Spleen (tissue), 11 donors: Measurements from ENCODE around the gene NECAB3. TPM values are rescaled to one million over a fixed set of nuclear protein-coding genes. Genes with fewer than 3 reads are reported as not detected.

Experiments
- DNase-seq: peaks from one replicate; pipeline ENCODE4 v3.0.0-alpha.2; 2020
- H3K27ac ChIP-seq, 8 donors: fragments of 200-600 bp; sonication (generic) in 7 of 8; 1 replicate in 4 of 8; 2 replicates in 4 of 8; pipeline versions ENCODE4 v1.5.0 to v1.8.0; 2016 to 2021; ENCODE audit warnings: inconsistent platforms in 4 of 8, mild to moderate bottlenecking in 4 of 8, moderate library complexity in 1 of 8
- H3K27me3 ChIP-seq, 7 donors: fragments of 200-600 bp; sonication (generic) in 6 of 7; replicated peaks in 1 of 7; 1 replicate in 4 of 7; 2 replicates in 3 of 7; pipeline versions ENCODE4 v1.5.0 to v1.8.0; 2016 to 2021; ENCODE audit warnings: inconsistent platforms in 3 of 7, mild to moderate bottlenecking in 1 of 7
- H3K36me3 ChIP-seq, 6 donors: fragments of 200-600 bp; sonication (generic) in 5 of 6; 1 replicate in 4 of 6; 2 replicates in 2 of 6; pipeline versions ENCODE4 v1.5.0 to v1.8.0; 2016 to 2021; ENCODE audit warnings: inconsistent platforms in 2 of 6
- H3K4me1 ChIP-seq, 6 donors: fragments of 200-600 bp; sonication (generic) in 5 of 6; 1 replicate in 3 of 6; 2 replicates in 3 of 6; pipeline versions ENCODE4 v1.5.0 to v1.8.0; 2016 to 2021; ENCODE audit warnings: inconsistent platforms in 3 of 6
- H3K4me3 ChIP-seq, 8 donors: fragments of 200-600 bp; sonication (generic) in 7 of 8; 1 replicate in 4 of 8; 2 replicates in 4 of 8; pipeline versions ENCODE4 v1.5.0 to v1.8.0; 2016 to 2021; ENCODE audit warnings: inconsistent platforms in 4 of 8, mild to moderate bottlenecking in 4 of 8, moderate library complexity in 2 of 8
- H3K9me3 ChIP-seq, 8 donors: fragments of 200-600 bp; sonication (generic) in 7 of 8; 1 replicate in 4 of 8; 2 replicates in 4 of 8; pipeline versions ENCODE4 v1.5.0 to v1.8.0; 2016 to 2021; ENCODE audit warnings: inconsistent platforms in 4 of 8
- CTCF ChIP-seq, 11 experiments: fragments of 200-600 bp in 7 of 11; fragments of 450-650 bp in 4 of 11; sonication (generic) in 4 of 11; IDR thresholded peaks in 8 of 11; conservative IDR thresholded peaks in 3 of 11; 1 replicate in 7 of 11; 2 replicates in 4 of 11; pipeline versions ENCODE4 v1.4.0 to v1.8.0; 2016 to 2021; ENCODE audit warnings: antibody characterized with exemption in 11 of 11, inconsistent platforms in 4 of 11, mild to moderate bottlenecking in 1 of 11
- POLR2A ChIP-seq, 3 donors: fragments of 450-650 bp; IDR thresholded peaks; one replicate each; pipeline ENCODE4 v1.5.1; 2017; ENCODE audit warnings: antibody characterized with exemption in 3 of 3, mild to moderate bottlenecking in 1 of 3
- POLR2AphosphoS5 ChIP-seq, 3 donors: sonication (generic); formaldehyde crosslinking; IDR thresholded peaks; one replicate each; pipeline ENCODE4 v1.5.1; 2017; ENCODE audit warnings: antibody characterized with exemption in 3 of 3
- WGBS, 5 donors: extraction: QIAGEN DNeasy Blood & Tissue Kit in 3 of 5; methylation state at CpG; one replicate each; pipeline versions ENCODE4 v1.1.5 to v1.1.7; 2013 to 2018; 5-methylcytosine and 5-hydroxymethylcytosine counted together
- intact Hi-C: fragments of 100-400 bp; cut with DNase I; formaldehyde crosslinking; loops from one replicate; pipeline ENCODE4 v1.15.0; 2023; ENCODE audit warnings: low total_unique reads
- polyA plus RNA-seq, 3 donors: library from polyadenylated mRNA; stranded (reverse); fragments of 200-250 nt; gene quantifications; one replicate each; pipeline ENCODE4 v1.2.1, GENCODE V29; 2013
- total RNA-seq, 7 donors: library from RNA; depleted of rRNA in 3 of 7; stranded (reverse); fragments of >200 nt in 3 of 7; fragmentation: NEBNext Ultra II Directional in 4 of 7; extraction: Animal tissue kit (Norgen Biotek cat#: 25700) in 4 of 7; gene quantifications; one replicate each; pipeline versions ENCODE4 v1.1.0 to v1.2.1, GENCODE V29; 2016 to 2021
- donor health status: healthy with polysubstance abuse.
- donor health status: DM: no; HTN: no; CAD: no; lungs with moderate emphysema.
- donor health status: DM: no; HTN: no; CAD: no.
- donor health status: Bipolar disorder and iron deficiency.
- donor health status: healthy.
- donor health status: DM: no; HTN: no; CAD: no.
- donor health status: DM: yes; HTN: yes; CAD: no.

The NECAB3 gene
- total and polyA plus RNA-seq, 10 donors, result 8.6 to 39.0 (median 18.4) TPM

GRCh38 chr20:33676652-33677645 is 2.7 kb upstream of the NECAB3 start:
- no peak overlapping the region for H3K4me3 ChIP-seq
- peaks cover 13 to 62% (median 53%) of the 10 kb centered on the region in 6 donors for H3K4me1 ChIP-seq

DNA sequence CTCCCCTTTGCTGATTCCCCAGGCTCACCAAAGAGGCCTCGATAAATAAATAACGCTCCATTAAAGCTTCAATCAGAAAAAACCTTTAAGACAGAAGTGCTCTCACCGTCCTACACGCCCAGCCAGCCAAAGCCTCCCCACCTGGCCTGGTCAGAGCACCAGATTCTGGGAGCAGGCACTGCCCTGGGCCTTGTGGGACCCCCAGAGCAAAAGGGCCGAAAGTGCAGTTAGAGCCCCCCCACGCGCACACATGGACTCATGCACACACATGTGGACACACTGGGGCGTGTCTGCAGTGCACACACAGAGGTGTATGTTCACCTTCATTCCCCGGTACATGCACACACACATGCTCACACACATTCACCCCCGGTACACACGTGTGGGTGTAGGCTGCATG is 1.9 kb upstream of the NECAB3 start:
- Histone ChIP-seq H3K27ac (peak overlapping the region; percentile 66 to 89 (median 84)), H3K4me3 (no peak overlapping the region), H3K27me3 (no peaks in the 10 kb centered on the region), H3K4me1 (peaks cover 13 to 63% (median 53%) of the 10 kb centered on the region in 6 donors), H3K9me3 (no peaks in the 10 kb centered on the region), H3K36me3 (peaks cover 0 to 14% (median 0%) of the 10 kb centered on the region in 6 donors)
- intact Hi-C loops, result no loop called here
- DNase-seq, result no peak
- no peak for TF ChIP-seq POLR2AphosphoS5 (IDR thresholded peaks at IDR 0.05)
- TF ChIP-seq CTCF (IDR thresholded peaks at IDR 0.05 in 8 of 11, conservative IDR thresholded peaks at IDR 0.05 in 3 of 11), result no peak
- no peak for TF ChIP-seq POLR2A (IDR thresholded peaks at IDR 0.05)
- 95 to 98% (median 95%) methylated on average over 11 of the region's 11 CpGs for WGBS, 5 donors

More at GRCh38 chr20:33676652-33677645, 2.7 kb upstream of the NECAB3 start:
- H3K27ac ChIP-seq, result peak overlapping the region in 3 of 8 donors; percentile 85 to 87 (median 87)
- 94 to 97% (median 96%) methylated on average over 27 to 31 of the region's 31 CpGs for WGBS, 5 donors
- intact Hi-C loops, result no loop called here
- TF ChIP-seq POLR2AphosphoS5 (IDR thresholded peaks at IDR 0.05) (no peak), POLR2A (IDR thresholded peaks at IDR 0.05) (no peak), CTCF (IDR thresholded peaks at IDR 0.05 in 8 of 11, conservative IDR thresholded peaks at IDR 0.05 in 3 of 11) (no peak)
- no peaks in the 10 kb centered on the region for H3K9me3 ChIP-seq
- H3K27me3 ChIP-seq, result no peaks in the 10 kb centered on the region
- no peak for DNase-seq
- H3K36me3 ChIP-seq, result peaks cover 0 to 8% (median 0%) of the 10 kb centered on the region in 6 donors

GRCh38 chr20:33675136-33675959 is 1.1 kb upstream of the NECAB3 start:
- Histone ChIP-seq H3K9me3 (no peaks in the 10 kb centered on the region), H3K27me3 (no peaks in the 10 kb centered on the region), H3K27ac (peak overlapping the region; percentile 66 to 89 (median 84)), H3K36me3 (peaks cover 0 to 22% (median 0%) of the 10 kb centered on the region in 6 donors), H3K4me1 (peaks cover 13 to 62% (median 53%) of the 10 kb centered on the region in 6 donors), H3K4me3 (peak overlapping the region in 5 of 8 donors; percentile 48 to 83 (median 59))
- DNase-seq, result no peak
- TF ChIP-seq POLR2AphosphoS5 (IDR thresholded peaks at IDR 0.05), result peak in 2 of 3 donors; percentile 43 to 61
- TF ChIP-seq POLR2A (IDR thresholded peaks at IDR 0.05), result no peak
- intact Hi-C loops, result no loop called here
- WGBS, 5 donors, result 60 to 72% (median 62%) methylated on average over 16 of the region's 16 CpGs
